GM12878 (cell line): ENCODE data around the gene ITGAD. TPM values are rescaled to one million over a fixed set of nuclear protein-coding genes. Genes with fewer than 3 reads are reported as not detected.
A peak's percentile ranks its signal among the peaks of the same experiment; 100 is the strongest.

ENCODE experiments used
- ATF7 ChIP-seq: fragments of 450-650 bp; IDR thresholded peaks from 2 replicates; pipeline ENCODE4 v1.6.1; 2016; ENCODE audit warnings: low read depth, mild to moderate bottlenecking
- CEBPB ChIP-seq, 2 experiments: fragments of 150-350 bp in 1 of 2; IDR thresholded peaks; 2 replicates each; pipeline ENCODE4 v1.6.1; 2012 to 2014; ENCODE audit warnings: low read depth in 2 of 2, low read length in 2 of 2, borderline replicate concordance in 1 of 2, inconsistent platforms in 1 of 2
- CHD4 ChIP-seq: fragments of 200-600 bp; sonication (generic); IDR thresholded peaks from 2 replicates; pipeline ENCODE4 v1.6.1; 2016; ENCODE audit warnings: mild to moderate bottlenecking
- DPF2 ChIP-seq: fragments of 450-650 bp; IDR thresholded peaks from 2 replicates; pipeline ENCODE4 v1.6.1; 2017; ENCODE audit warnings: mild to moderate bottlenecking
- EGR1 ChIP-seq, 2 experiments: IDR thresholded peaks; 1 replicate in 1 of 2; 2 replicates in 1 of 2; pipeline ENCODE4 v1.6.1; 2011 to 2012; ENCODE audit warnings: low read depth in 2 of 2, low read length in 2 of 2, borderline replicate concordance in 1 of 2, mild to moderate bottlenecking in 1 of 2, moderate library complexity in 1 of 2
- EZH2 ChIP-seq: IDR thresholded peaks from 2 replicates; pipeline ENCODE4 v1.6.1; 2012; ENCODE audit warnings: low read depth, mild to moderate bottlenecking, control low read depth, inconsistent platforms, low read length, borderline replicate concordance; ENCODE audit not compliant: control insufficient read depth
- FOS ChIP-seq: IDR thresholded peaks from 3 replicates; pipeline ENCODE4 v1.6.1; 2011; ENCODE audit warnings: borderline replicate concordance; ENCODE audit not compliant: insufficient read length; ENCODE audit errors: extremely low read depth
- GATAD2B ChIP-seq: fragments of 450-650 bp; conservative IDR thresholded peaks from 2 replicates; pipeline ENCODE4 v1.6.1; 2017; ENCODE audit warnings: low read depth, mild to moderate bottlenecking, moderate library complexity
- IKZF1 ChIP-seq: fragments of 450-650 bp; conservative IDR thresholded peaks from 2 replicates; pipeline ENCODE4 v1.6.1; 2017; ENCODE audit warnings: antibody characterized with exemption, mild to moderate bottlenecking
- IRF4 ChIP-seq: IDR thresholded peaks from 2 replicates; pipeline ENCODE4 v1.6.1; 2011; ENCODE audit warnings: low read depth, low read length
- KLF5 ChIP-seq: fragments of 450-650 bp; IDR thresholded peaks from 2 replicates; pipeline ENCODE4 v1.6.1; 2014; ENCODE audit warnings: mild to moderate bottlenecking; ENCODE audit not compliant: partially characterized antibody
- NKRF ChIP-seq: fragments of 450-650 bp; conservative IDR thresholded peaks from 2 replicates; pipeline ENCODE4 v1.6.1; 2017; ENCODE audit warnings: mild to moderate bottlenecking, moderate library complexity
- POLR2AphosphoS5 ChIP-seq: IDR thresholded peaks from 2 replicates; pipeline ENCODE4 v1.6.1; 2011; ENCODE audit warnings: mild to moderate bottlenecking, low read length, inconsistent platforms
- SIN3A ChIP-seq: IDR thresholded peaks from 2 replicates; pipeline ENCODE4 v1.6.1; 2012; ENCODE audit warnings: low read depth, low read length, improper control_type of control experiment
- SKIL ChIP-seq: fragments of 450-650 bp; IDR thresholded peaks from 2 replicates; pipeline ENCODE4 v1.6.1; 2017; ENCODE audit warnings: mild to moderate bottlenecking, low read depth, inconsistent platforms; ENCODE audit not compliant: poor library complexity, severe bottlenecking
- STAT3 ChIP-seq: IDR thresholded peaks from 2 replicates; pipeline ENCODE4 v1.6.1; 2011; ENCODE audit warnings: low read depth, low read length, improper control_type of control experiment
- SUPT20H ChIP-seq: IDR thresholded peaks from 2 replicates; pipeline ENCODE4 v1.6.1; 2011; ENCODE audit warnings: low read depth, mild to moderate bottlenecking, low read length, moderate library complexity, borderline replicate concordance; ENCODE audit not compliant: control insufficient read depth
- YBX1 ChIP-seq: fragments of 450-650 bp; IDR thresholded peaks from 2 replicates; pipeline ENCODE4 v1.6.1; 2016; ENCODE audit warnings: antibody characterized with exemption
- polyA plus RNA-seq, 11 experiments: library from polyadenylated mRNA; depleted of rRNA in 4 of 11; unstranded in 6 of 11; stranded (reverse) in 5 of 11; fragments of >200 nt; fragmentation: Nextera tagmentation in 4 of 11; fragmentation: Illumina TruSeq in 1 of 11; extraction: Ambion mirVana in 4 of 11; extraction: Trizol in 1 of 11; gene quantifications; 1 replicate in 1 of 11; 2 replicates in 10 of 11; pipeline versions ENCODE4 v1.2.1 to v1.2.3, GENCODE V29; 2011 to 2016; ENCODE audit warnings: inconsistent platforms in 2 of 11, missing spikeins in 2 of 11, low read depth in 1 of 11
- total RNA-seq, 4 experiments: library from RNA; depleted of rRNA in 3 of 4; stranded (reverse); fragments of >200 nt in 3 of 4; fragmentation: Illumina TruSeq in 1 of 4; extraction: Trizol in 1 of 4; gene quantifications; 2 replicates each; pipeline versions ENCODE4 v1.2.1 to v1.2.3, GENCODE V29; 2013 to 2021
- TF ChIP-seq, protein P1 (sequence below): IDR thresholded peaks from 2 replicates; pipeline ENCODE4 v1.6.1; 2011; ENCODE audit warnings: low read depth, mild to moderate bottlenecking, low read length, moderate library complexity, borderline replicate concordance; ENCODE audit errors: extremely low read depth
- TF ChIP-seq, protein P2 (sequence below): IDR thresholded peaks from 2 replicates; pipeline ENCODE4 v1.6.1; 2011; ENCODE audit warnings: borderline replicate concordance, low read depth, mild to moderate bottlenecking, moderate library complexity, mixed read lengths, low read length; ENCODE audit not compliant: insufficient read depth; ENCODE audit errors: extremely low read length
- TF ChIP-seq, protein P3 (sequence below): fragments of 450-650 bp; formaldehyde crosslinking; IDR thresholded peaks from 2 replicates; pipeline ENCODE4 v1.4.0; 2022; ENCODE audit warnings: mild to moderate bottlenecking, moderate library complexity

The ITGAD gene
- total and polyA plus RNA-seq, 10 of the 15 experiments (the other 5 are each of a cell fraction or from before 2014, with no cell fraction given) = 0.29 to 4.0 (median 1.2) TPM

DNA sequence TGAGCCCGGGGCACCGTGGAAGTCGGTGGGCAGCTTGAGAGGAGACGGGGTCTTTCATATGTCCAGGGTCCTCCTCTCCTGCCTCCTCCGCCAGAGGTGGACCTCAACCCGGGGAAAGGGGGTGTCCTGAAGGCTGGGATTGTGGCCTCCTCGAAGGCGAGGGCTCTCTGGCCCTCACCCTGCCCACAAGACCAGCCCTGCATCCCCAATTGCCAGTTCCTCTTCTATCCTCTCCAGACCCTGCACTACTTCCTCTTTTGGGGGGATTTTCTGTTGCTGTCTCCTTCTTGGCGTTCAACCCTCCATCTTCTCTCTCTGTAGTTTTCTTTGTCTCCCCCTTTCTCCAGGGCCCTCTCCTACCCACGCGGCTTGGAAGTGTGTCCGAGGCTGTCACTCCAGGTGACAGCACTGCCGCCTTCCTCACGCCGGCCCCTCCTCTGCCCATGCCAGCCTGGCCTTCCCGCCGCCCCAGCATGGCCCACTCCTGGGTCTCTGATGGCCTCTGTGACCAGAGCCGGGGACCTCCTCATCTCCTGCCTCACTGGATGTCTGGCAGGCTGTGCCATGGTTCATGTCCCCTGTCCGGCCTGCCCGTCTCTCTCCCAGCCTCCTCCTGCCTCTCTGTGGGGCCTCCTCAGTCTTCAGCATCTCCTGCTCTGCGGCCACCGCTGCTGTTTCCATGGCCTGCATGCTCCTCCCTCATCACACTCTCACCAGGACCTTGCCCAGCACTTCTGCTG is 40.6 kb upstream of the ITGAD start (continued):
- TF ChIP-seq NKRF = no peak
- TF ChIP-seq FOS = no peak
- TF ChIP-seq, protein P1, sequence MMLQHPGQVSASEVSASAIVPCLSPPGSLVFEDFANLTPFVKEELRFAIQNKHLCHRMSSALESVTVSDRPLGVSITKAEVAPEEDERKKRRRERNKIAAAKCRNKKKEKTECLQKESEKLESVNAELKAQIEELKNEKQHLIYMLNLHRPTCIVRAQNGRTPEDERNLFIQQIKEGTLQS = no peak
- TF ChIP-seq EGR1 (IDR thresholded peaks at IDR 0.05; ENCODE audit: borderline replicate concordance in 1 of 2, low read depth in 2 of 2, low read length in 2 of 2) = no peak
- TF ChIP-seq CEBPB (IDR thresholded peaks at IDR 0.05; ENCODE audit: borderline replicate concordance in 1 of 2, low read depth in 2 of 2, low read length in 2 of 2) = no peak
- no peak for TF ChIP-seq SUPT20H
- TF ChIP-seq IKZF1 = peak; percentile 40
- no peak for TF ChIP-seq SKIL
- TF ChIP-seq POLR2AphosphoS5 = no peak
- TF ChIP-seq ATF7 = no peak
- no peak for TF ChIP-seq EZH2
- TF ChIP-seq, protein P2, sequence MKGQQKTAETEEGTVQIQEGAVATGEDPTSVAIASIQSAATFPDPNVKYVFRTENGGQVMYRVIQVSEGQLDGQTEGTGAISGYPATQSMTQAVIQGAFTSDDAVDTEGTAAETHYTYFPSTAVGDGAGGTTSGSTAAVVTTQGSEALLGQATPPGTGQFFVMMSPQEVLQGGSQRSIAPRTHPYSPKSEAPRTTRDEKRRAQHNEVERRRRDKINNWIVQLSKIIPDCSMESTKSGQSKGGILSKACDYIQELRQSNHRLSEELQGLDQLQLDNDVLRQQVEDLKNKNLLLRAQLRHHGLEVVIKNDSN = no peak
- TF ChIP-seq YBX1 = no peak
- TF ChIP-seq DPF2 = peak; percentile 15; the same call in 1 of the 2 replicates
- TF ChIP-seq STAT3 = no peak
- TF ChIP-seq KLF5 = no peak
- TF ChIP-seq, protein P3, sequence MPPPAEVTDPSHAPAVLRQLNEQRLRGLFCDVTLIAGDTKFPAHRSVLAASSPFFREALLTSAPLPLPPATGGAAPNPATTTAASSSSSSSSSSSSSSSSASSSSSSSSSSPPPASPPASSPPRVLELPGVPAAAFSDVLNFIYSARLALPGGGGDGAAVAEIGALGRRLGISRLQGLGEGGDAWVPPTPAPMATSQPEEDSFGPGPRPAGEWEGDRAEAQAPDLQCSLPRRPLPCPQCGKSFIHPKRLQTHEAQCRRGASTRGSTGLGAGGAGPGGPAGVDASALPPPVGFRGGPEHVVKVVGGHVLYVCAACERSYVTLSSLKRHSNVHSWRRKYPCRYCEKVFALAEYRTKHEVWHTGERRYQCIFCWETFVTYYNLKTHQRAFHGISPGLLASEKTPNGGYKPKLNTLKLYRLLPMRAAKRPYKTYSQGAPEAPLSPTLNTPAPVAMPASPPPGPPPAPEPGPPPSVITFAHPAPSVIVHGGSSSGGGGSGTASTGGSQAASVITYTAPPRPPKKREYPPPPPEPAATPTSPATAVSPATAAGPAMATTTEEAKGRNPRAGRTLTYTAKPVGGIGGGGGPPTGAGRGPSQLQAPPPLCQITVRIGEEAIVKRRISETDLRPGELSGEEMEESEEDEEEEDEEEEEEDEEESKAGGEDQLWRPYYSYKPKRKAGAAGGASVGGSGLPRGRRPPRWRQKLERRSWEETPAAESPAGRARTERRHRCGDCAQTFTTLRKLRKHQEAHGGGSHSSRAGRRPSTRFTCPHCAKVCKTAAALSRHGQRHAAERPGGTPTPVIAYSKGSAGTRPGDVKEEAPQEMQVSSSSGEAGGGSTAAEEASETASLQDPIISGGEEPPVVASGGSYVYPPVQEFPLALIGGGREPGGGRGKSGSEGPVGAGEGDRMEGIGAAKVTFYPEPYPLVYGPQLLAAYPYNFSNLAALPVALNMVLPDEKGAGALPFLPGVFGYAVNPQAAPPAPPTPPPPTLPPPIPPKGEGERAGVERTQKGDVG = no peak
- 0 out of 2 replicates have a peak, but pooled peaks have one; percentile 23 for TF ChIP-seq IRF4
- TF ChIP-seq CHD4 = no peak
- peak; percentile 43; the same call in 1 of the 2 replicates for TF ChIP-seq GATAD2B
- no peak for TF ChIP-seq SIN3A
